ENCODE measurements around the gene TTYH3. TPM values are rescaled to one million over a fixed set of nuclear protein-coding genes. Genes with fewer than 3 reads are reported as not detected.

Gene TTYH3
- total RNA-seq, 2 donors from 2014 or later: 14.3 to 17.9 TPM

GRCh38 chr7:2643386-2644219 is 11.8 kb downstream of the TTYH3 start:
- Mint-ChIP-seq H3K9me3 (no peaks in the 10 kb centered on the region), H3K4me1 (peaks cover 5% of the 10 kb centered on the region), H3K4me3 (no peak overlapping the region), H3K27ac (no peak overlapping the region), H3K36me3 (ENCODE audit: low read depth) (no peaks in the 10 kb centered on the region), H3K27me3 (no peaks in the 10 kb centered on the region)
- ATAC-seq (replicated peaks): no peak

GRCh38 chr7:2644220-2644561 is 12.4 kb downstream of the TTYH3 start:
- no peak for ATAC-seq (replicated peaks)
- H3K4me1 Mint-ChIP-seq: peaks cover 5% of the 10 kb centered on the region
- H3K4me3 Mint-ChIP-seq: no peak overlapping the region
- no peak overlapping the region for H3K27ac Mint-ChIP-seq
- no peaks in the 10 kb centered on the region for H3K36me3 Mint-ChIP-seq (ENCODE audit: low read depth)
- H3K27me3 Mint-ChIP-seq: no peaks in the 10 kb centered on the region
- H3K9me3 Mint-ChIP-seq: no peaks in the 10 kb centered on the region

- Mint-ChIP-seq H3K27me3 (no peaks in the 10 kb centered on the region), H3K36me3 (ENCODE audit: low read depth) (no peaks in the 10 kb centered on the region), H3K4me3 (peak overlapping the region; percentile 59), H3K4me1 (peaks cover 5% of the 10 kb centered on the region), H3K27ac (peak overlapping the region; percentile 83), H3K9me3 (no peaks in the 10 kb centered on the region)
- ATAC-seq (replicated peaks): peak; percentile 42
Observed at GRCh38 chr7:2644562-2645273, 12.9 kb downstream of the TTYH3 start.

- Mint-ChIP-seq H3K27ac (peak overlapping the region; percentile 83), H3K36me3 (ENCODE audit: low read depth) (no peaks in the 10 kb centered on the region), H3K9me3 (no peaks in the 10 kb centered on the region), H3K4me1 (peaks cover 5% of the 10 kb centered on the region), H3K4me3 (peak overlapping the region; percentile 59), H3K27me3 (no peaks in the 10 kb centered on the region)
- ATAC-seq (replicated peaks): peak; percentile 8
Observed at GRCh38 chr7:2645274-2645868, 13.6 kb downstream of the TTYH3 start.

- H3K27me3 Mint-ChIP-seq: no peaks in the 10 kb centered on the region
- H3K4me3 Mint-ChIP-seq: no peak overlapping the region
- no peak overlapping the region for H3K27ac Mint-ChIP-seq
- no peaks in the 10 kb centered on the region for H3K36me3 Mint-ChIP-seq (ENCODE audit: low read depth)
- H3K4me1 Mint-ChIP-seq: peaks cover 5% of the 10 kb centered on the region
- H3K9me3 Mint-ChIP-seq: no peaks in the 10 kb centered on the region
- ATAC-seq (replicated peaks): no peak
Observed at GRCh38 chr7:2646336-2646679, 14.5 kb downstream of the TTYH3 start.

- peaks cover 5% of the 10 kb centered on the region for H3K4me1 Mint-ChIP-seq
- H3K9me3 Mint-ChIP-seq: no peaks in the 10 kb centered on the region
- no peaks in the 10 kb centered on the region for H3K27me3 Mint-ChIP-seq
- no peak overlapping the region for H3K4me3 Mint-ChIP-seq
- ATAC-seq (replicated peaks): no peak
- no peak overlapping the region for H3K27ac Mint-ChIP-seq
- no peaks in the 10 kb centered on the region for H3K36me3 Mint-ChIP-seq (ENCODE audit: low read depth)
Observed at GRCh38 chr7:2646680-2647571, 15.1 kb downstream of the TTYH3 start.

GRCh38 chr7:2647594-2648172 is 15.9 kb downstream of the TTYH3 start:
- H3K36me3 Mint-ChIP-seq (ENCODE audit: low read depth): no peaks in the 10 kb centered on the region
- no peaks in the 10 kb centered on the region for H3K9me3 Mint-ChIP-seq
- no peak for ATAC-seq (replicated peaks)

GRCh38 chr7:2649139-2649838 is 17.5 kb downstream of the TTYH3 start:
- H3K27me3 Mint-ChIP-seq: no peaks in the 10 kb centered on the region
- H3K27ac Mint-ChIP-seq: no peak overlapping the region
- no peak overlapping the region for H3K4me3 Mint-ChIP-seq
- no peaks in the 10 kb centered on the region for H3K36me3 Mint-ChIP-seq (ENCODE audit: low read depth)
- H3K9me3 Mint-ChIP-seq: no peaks in the 10 kb centered on the region
- no peak for ATAC-seq (replicated peaks)
- peaks cover 5% of the 10 kb centered on the region for H3K4me1 Mint-ChIP-seq

More at GRCh38 chr7:2647594-2648172, 15.9 kb downstream of the TTYH3 start:
- Mint-ChIP-seq H3K27ac (no peak overlapping the region), H3K27me3 (no peaks in the 10 kb centered on the region), H3K4me1 (peaks cover 5% of the 10 kb centered on the region), H3K4me3 (no peak overlapping the region)

GRCh38 chr7:2649991-2650390 is 18.2 kb downstream of the TTYH3 start:
- peaks cover 2% of the 10 kb centered on the region for H3K4me1 Mint-ChIP-seq
- no peaks in the 10 kb centered on the region for H3K9me3 Mint-ChIP-seq
- H3K4me3 Mint-ChIP-seq: no peak overlapping the region
- no peaks in the 10 kb centered on the region for H3K27me3 Mint-ChIP-seq
- no peaks in the 10 kb centered on the region for H3K36me3 Mint-ChIP-seq (ENCODE audit: low read depth)
- ATAC-seq (replicated peaks): no peak
- no peak overlapping the region for H3K27ac Mint-ChIP-seq

GRCh38 chr7:2650451-2650850 is 18.7 kb downstream of the TTYH3 start:
- Mint-ChIP-seq H3K9me3 (no peaks in the 10 kb centered on the region), H3K4me3 (no peak overlapping the region), H3K27me3 (no peaks in the 10 kb centered on the region), H3K4me1 (no peaks in the 10 kb centered on the region), H3K36me3 (ENCODE audit: low read depth) (no peaks in the 10 kb centered on the region), H3K27ac (no peak overlapping the region)
- no peak for ATAC-seq (replicated peaks)

- H3K9me3 Mint-ChIP-seq: no peaks in the 10 kb centered on the region
- no peaks in the 10 kb centered on the region for H3K27me3 Mint-ChIP-seq
- no peak overlapping the region for H3K4me3 Mint-ChIP-seq
- ATAC-seq (replicated peaks): no peak
- H3K36me3 Mint-ChIP-seq (ENCODE audit: low read depth): no peaks in the 10 kb centered on the region
- H3K27ac Mint-ChIP-seq: no peak overlapping the region
- H3K4me1 Mint-ChIP-seq: no peaks in the 10 kb centered on the region
Observed at GRCh38 chr7:2651336-2651735, 19.6 kb downstream of the TTYH3 start.

GRCh38 chr7:2651847-2652735 is 20.3 kb downstream of the TTYH3 start:
- no peaks in the 10 kb centered on the region for H3K4me1 Mint-ChIP-seq
- no peak overlapping the region for H3K4me3 Mint-ChIP-seq
- no peak overlapping the region for H3K27ac Mint-ChIP-seq
- H3K36me3 Mint-ChIP-seq (ENCODE audit: low read depth): no peaks in the 10 kb centered on the region
- ATAC-seq (replicated peaks): no peak
- no peaks in the 10 kb centered on the region for H3K9me3 Mint-ChIP-seq
- no peaks in the 10 kb centered on the region for H3K27me3 Mint-ChIP-seq

- Mint-ChIP-seq H3K27ac (no peak overlapping the region), H3K27me3 (no peaks in the 10 kb centered on the region), H3K36me3 (ENCODE audit: low read depth) (no peaks in the 10 kb centered on the region), H3K9me3 (no peaks in the 10 kb centered on the region), H3K4me3 (no peak overlapping the region), H3K4me1 (no peaks in the 10 kb centered on the region)
- ATAC-seq (replicated peaks): no peak
Observed at GRCh38 chr7:2652736-2653060, 20.9 kb downstream of the TTYH3 start.
